Thymus (tissue), 11 donors: ENCODE measurements around the gene NUP98. TPM values are rescaled to one million over a fixed set of nuclear protein-coding genes. Genes with fewer than 3 reads are reported as not detected.

Experiments
- DNase-seq, 9 donors: peaks; one replicate each; pipeline ENCODE4 v3.0.0-alpha.2; 2013; ENCODE audit warnings: low spot score in 9 of 9, low read depth in 6 of 9, missing footprints in 1 of 9
- H3K27ac ChIP-seq, 2 donors: one replicate each; pipeline ENCODE4 v1.5.1; 2013; ENCODE audit warnings: control low read depth in 1 of 2, low read depth in 1 of 2, low read length in 1 of 2, mild to moderate bottlenecking in 1 of 2, moderate library complexity in 1 of 2
- H3K27me3 ChIP-seq, 2 donors: one replicate each; pipeline ENCODE4 v1.5.1; 2013; ENCODE audit warnings: low read length in 1 of 2; ENCODE audit not compliant: control insufficient read depth in 2 of 2, insufficient read depth in 1 of 2
- H3K36me3 ChIP-seq, 2 donors: one replicate each; pipeline ENCODE4 v1.5.1; 2013; ENCODE audit warnings: low read length in 1 of 2, mild to moderate bottlenecking in 1 of 2, moderate library complexity in 1 of 2; ENCODE audit not compliant: control insufficient read depth in 2 of 2, insufficient read depth in 2 of 2
- H3K4me1 ChIP-seq, 2 donors: one replicate each; pipeline ENCODE4 v1.5.1; 2013; ENCODE audit warnings: low read length in 2 of 2; ENCODE audit not compliant: control insufficient read depth in 2 of 2, insufficient read depth in 2 of 2
- H3K4me3 ChIP-seq, 2 donors: one replicate each; pipeline ENCODE4 v1.5.1; 2013; ENCODE audit warnings: low read length in 2 of 2, control low read depth in 1 of 2, mild to moderate bottlenecking in 1 of 2
- H3K9me3 ChIP-seq, 2 donors: one replicate each; pipeline ENCODE4 v1.5.1; 2013; ENCODE audit warnings: low read length in 1 of 2, mild to moderate bottlenecking in 1 of 2; ENCODE audit not compliant: control insufficient read depth in 2 of 2, insufficient read depth in 1 of 2
- WGBS: extraction: QIAGEN DNeasy Blood & Tissue Kit; methylation state at CpG from one replicate; pipeline ENCODE4 v1.1.7; 2013; 5-methylcytosine and 5-hydroxymethylcytosine counted together
- polyA plus RNA-seq: library from polyadenylated mRNA; stranded (reverse); fragments of 200-250 nt; gene quantifications from one replicate; pipeline ENCODE4 v1.2.3, GENCODE V29; 2013
- total RNA-seq: library from RNA; stranded (reverse); fragments of 120-200 nt; gene quantifications from one replicate; pipeline ENCODE4 v1.2.4, GENCODE V29; 2013
- donor health status: healthy.

The NUP98 gene
- total and polyA plus RNA-seq, 2 donors: 23.0 to 59.0 TPM

DNA sequence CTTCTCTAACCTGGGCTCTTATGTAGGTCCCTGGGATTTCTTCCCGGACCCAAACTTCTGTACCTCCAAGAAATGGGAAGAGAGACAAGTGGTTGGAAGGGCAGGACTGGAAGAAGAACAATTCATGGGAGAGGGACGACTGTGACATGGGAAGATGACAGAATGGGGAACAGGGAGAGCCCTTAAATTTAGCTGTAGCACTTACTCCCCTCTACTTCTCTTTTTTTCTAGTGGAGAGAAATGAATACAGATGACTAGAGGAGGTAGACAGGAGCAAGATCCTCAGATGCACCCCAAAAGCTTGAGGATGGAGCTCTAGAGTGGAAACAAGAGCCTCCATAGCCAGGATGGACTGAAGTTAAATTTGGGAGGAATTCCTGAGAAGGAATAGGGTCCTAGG, 41.1 kb upstream of the NUP98 start:
- Histone ChIP-seq H3K27ac (peak overlapping the region; percentile 47 to 98), H3K4me3 (peak overlapping the region; percentile 70 to 97), H3K9me3 (no peaks in the 10 kb centered on the region), H3K4me1 (peaks cover 48 to 76% of the 10 kb centered on the region in 2 donors), H3K36me3 (peaks cover 10 to 30% of the 10 kb centered on the region in 2 donors), H3K27me3 (no peaks in the 10 kb centered on the region)
- WGBS: 45% methylated on average over 2 of the region's 2 CpGs
- no peak for DNase-seq

DNA sequence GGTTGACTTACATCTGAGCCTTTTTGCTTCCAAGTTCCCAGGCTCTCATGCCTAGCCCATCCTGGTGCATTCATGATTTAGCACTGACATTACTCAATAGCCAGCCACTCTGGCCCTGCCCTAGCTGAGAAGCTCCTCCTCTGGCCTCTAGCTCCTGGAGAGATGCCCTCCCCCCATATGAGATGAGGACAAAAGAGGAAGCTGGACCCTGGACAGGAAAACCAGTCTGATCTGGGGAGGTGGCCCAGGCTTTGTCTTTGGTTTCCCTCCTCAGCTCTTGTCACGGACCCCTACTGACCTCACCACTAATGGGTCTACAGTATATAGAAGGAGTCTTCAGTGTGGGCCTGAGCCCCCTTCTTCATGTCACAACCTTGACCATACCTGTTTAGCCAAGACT, 40.4 kb upstream of the NUP98 start:
- H3K27ac ChIP-seq: peak overlapping the region; percentile 50 to 52
- H3K27me3 ChIP-seq: no peaks in the 10 kb centered on the region
- H3K36me3 ChIP-seq: peaks cover 10 to 33% of the 10 kb centered on the region in 2 donors
- no peak overlapping the region for H3K4me3 ChIP-seq
- H3K9me3 ChIP-seq: no peaks in the 10 kb centered on the region
- no peak for DNase-seq
- H3K4me1 ChIP-seq: peaks cover 48 to 83% of the 10 kb centered on the region in 2 donors
- WGBS: 80% methylated on average over 1 of the region's 1 CpG

DNA sequence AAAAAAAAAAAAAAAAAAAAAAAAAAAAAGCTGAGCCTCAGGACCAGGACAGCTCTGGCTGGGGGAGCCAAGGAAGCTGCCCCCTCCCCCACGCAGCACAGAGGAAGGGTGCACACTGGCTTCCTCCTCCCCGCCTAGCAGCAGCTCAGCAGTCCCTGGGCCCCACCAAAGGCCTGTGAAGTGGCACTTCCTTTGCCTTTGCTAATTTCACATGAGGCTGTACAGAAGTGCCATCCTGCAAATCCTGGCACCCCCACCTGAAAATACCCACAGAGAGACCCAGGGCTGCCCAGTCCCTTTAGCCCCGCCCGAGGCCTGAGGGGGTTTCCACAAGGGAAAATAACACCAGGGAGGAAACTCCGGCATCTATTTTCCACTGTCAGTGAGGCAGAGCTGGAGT, 39.5 kb upstream of the NUP98 start:
- WGBS: 37% methylated on average over 5 of the region's 5 CpGs
- H3K9me3 ChIP-seq: no peaks in the 10 kb centered on the region
- peak overlapping the region; percentile 50 to 53 for H3K27ac ChIP-seq
- H3K4me1 ChIP-seq: peaks cover 46 to 85% of the 10 kb centered on the region in 2 donors
- DNase-seq: peak in 4 of 9 donors; percentile 54 to 77 (median 58)
- peak overlapping the region in 1 of 2 donors; percentile 23 for H3K4me3 ChIP-seq
- peaks cover 11 to 33% of the 10 kb centered on the region in 2 donors for H3K36me3 ChIP-seq
- no peaks in the 10 kb centered on the region for H3K27me3 ChIP-seq

DNA sequence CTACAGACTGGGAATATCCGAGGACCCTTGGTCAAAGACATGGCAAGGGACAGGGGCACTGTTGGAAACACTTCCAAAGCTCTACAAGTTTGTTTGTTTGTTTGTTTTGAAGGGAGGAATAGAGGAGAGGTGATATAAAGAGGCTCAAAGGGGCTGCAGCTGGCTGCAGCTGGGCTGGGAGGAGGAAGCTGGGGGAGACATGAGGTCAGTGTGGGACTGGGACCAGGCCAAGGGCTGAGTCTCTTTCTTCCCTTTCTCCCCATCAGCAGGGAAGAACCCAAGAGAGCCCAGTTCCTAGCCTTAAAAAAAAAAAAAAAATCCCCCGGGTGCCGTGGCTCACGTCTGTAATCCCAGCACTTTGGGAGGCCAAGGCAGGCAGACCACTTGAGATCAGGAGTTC, 38.4 kb upstream of the NUP98 start:
- H3K4me3 ChIP-seq: no peak overlapping the region

DNA sequence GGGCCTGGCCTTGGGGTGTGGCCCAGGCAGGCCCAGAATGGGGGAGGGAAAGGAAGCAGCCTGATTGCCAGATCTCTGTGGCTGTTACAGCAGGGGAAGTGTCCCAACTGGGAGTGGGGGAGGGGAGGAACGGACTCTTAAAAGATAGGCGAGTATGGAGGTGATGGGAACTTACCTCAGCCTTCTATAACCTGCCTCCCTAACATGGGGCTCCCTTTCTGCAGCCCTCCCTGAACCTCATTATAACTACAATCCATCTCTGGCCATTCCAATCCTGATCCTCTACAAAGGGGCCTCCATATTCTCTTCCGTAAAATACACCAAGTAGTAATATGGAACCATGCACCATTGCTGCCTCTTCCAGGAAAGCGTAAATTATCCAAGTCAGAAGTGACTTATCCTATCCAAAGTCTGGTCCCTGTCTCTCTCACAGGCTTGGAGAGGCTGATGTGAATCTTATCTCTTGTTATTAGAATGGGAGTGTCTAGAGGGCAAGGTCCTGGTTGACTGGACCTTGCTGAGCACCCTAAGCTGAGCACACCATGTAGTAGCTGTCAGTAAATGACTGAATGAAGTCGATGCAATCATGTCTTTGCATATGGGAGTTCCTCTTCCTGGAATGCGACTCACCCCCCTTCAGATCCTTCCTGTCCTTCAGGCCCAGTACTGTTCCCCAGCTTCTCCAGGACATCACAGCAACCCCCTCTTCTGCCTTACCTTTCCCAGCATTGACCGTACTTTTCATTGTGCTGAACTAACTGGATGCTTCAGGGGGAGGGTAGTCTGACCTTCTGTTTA, 37.5 kb upstream of the NUP98 start:
- H3K36me3 ChIP-seq: peaks cover 31 to 53% of the 10 kb centered on the region in 2 donors
- 55% methylated on average over 7 of the region's 7 CpGs for WGBS
- no peak overlapping the region for H3K27ac ChIP-seq
- peaks cover 41 to 86% of the 10 kb centered on the region in 2 donors for H3K4me1 ChIP-seq
- peak in 1 of 9 donors; percentile 47 for DNase-seq
- H3K27me3 ChIP-seq: no peaks in the 10 kb centered on the region
- H3K9me3 ChIP-seq: no peaks in the 10 kb centered on the region
- H3K4me3 ChIP-seq: no peak overlapping the region

More for the DNA sequence above, 38.4 kb upstream of the NUP98 start:
- H3K27ac ChIP-seq: no peak overlapping the region
- H3K36me3 ChIP-seq: peaks cover 22 to 44% of the 10 kb centered on the region in 2 donors
- no peaks in the 10 kb centered on the region for H3K9me3 ChIP-seq
- H3K27me3 ChIP-seq: no peaks in the 10 kb centered on the region
- WGBS: 88% methylated on average over 4 of the region's 4 CpGs
- peaks cover 44 to 88% of the 10 kb centered on the region in 2 donors for H3K4me1 ChIP-seq
- DNase-seq: no peak

DNA sequence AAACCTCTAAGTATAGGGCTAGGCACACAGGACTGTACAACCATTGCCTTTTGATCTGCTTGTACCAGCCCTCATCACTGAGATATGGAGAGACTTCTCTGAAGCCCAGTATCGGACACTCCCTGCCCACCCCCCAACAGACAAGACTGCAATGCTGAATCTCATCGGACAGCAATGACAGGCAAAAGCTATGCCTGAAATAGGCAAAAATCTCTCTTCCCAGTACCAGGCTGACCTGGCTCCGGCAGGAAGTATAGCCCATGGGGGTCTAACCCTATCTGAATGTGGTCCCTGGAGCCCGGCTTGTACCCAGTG, 37.0 kb upstream of the NUP98 start:
- 55% methylated on average over 4 of the region's 4 CpGs for whole genome bisulfite sequencing
- Histone ChIP-seq H3K27me3 (no peaks in the 10 kb centered on the region), H3K36me3 (peaks cover 34 to 58% of the 10 kb centered on the region in 2 donors), H3K9me3 (no peaks in the 10 kb centered on the region), H3K4me3 (no peak overlapping the region), H3K4me1 (peaks cover 41 to 80% of the 10 kb centered on the region in 2 donors), H3K27ac (peak overlapping the region in 1 of 2 donors; percentile 8)
- no peak for DNase-seq

DNA sequence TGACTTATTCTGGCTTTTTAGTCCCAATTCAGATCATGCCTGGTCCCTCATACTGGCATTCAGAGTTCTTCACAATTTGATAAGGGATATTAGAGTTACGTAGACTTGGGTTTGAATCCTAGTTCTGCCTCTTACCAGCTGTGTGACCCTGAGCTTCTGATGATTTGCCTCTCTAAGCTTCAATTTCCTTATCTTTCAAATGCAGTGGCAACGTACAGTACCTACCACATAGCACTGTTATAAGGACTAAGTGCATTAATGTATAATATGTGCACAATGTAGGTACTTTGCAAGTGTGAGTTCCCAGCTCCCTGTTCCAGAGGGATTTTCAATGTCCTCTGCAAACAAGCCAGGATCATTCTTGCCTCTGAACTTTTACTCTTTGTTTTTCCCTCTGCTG, 36.1 kb upstream of the NUP98 start:
- no peak overlapping the region for H3K27ac ChIP-seq
- no peak for DNase-seq
- peaks cover 35 to 72% of the 10 kb centered on the region in 2 donors for H3K4me1 ChIP-seq
- H3K27me3 ChIP-seq: no peaks in the 10 kb centered on the region
- no peaks in the 10 kb centered on the region for H3K9me3 ChIP-seq
- 88% methylated on average over 2 of the region's 2 CpGs for WGBS
- no peak overlapping the region for H3K4me3 ChIP-seq
- peaks cover 34 to 58% of the 10 kb centered on the region in 2 donors for H3K36me3 ChIP-seq

DNA sequence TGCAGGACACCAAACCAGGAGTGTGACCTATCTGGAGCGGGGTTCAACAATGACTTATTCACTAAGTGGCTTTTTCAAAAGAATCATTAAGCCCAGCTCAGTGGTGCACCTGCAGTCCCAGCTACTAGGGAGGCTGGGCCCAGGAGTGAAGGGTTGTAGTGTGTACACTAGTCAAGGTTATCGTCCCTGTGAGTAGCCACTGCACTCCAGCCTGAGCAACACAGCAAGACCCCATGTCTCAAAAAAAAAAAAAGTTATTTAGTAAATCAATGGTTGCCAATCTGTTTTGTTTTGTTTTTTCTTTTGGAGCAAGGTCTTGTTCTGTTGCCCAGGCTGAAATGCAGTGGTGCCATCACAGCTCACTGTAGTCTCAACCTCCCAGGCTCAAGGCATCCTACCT, 35.5 kb upstream of the NUP98 start:
- Histone ChIP-seq H3K36me3 (peaks cover 37 to 59% of the 10 kb centered on the region in 2 donors), H3K4me3 (no peak overlapping the region), H3K4me1 (peaks cover 29 to 66% of the 10 kb centered on the region in 2 donors), H3K27ac (peak overlapping the region in 1 of 2 donors; percentile 30), H3K27me3 (no peaks in the 10 kb centered on the region), H3K9me3 (no peaks in the 10 kb centered on the region)
- no peak for DNase-seq
- 97% methylated on average over 2 of the region's 2 CpGs for WGBS

DNA sequence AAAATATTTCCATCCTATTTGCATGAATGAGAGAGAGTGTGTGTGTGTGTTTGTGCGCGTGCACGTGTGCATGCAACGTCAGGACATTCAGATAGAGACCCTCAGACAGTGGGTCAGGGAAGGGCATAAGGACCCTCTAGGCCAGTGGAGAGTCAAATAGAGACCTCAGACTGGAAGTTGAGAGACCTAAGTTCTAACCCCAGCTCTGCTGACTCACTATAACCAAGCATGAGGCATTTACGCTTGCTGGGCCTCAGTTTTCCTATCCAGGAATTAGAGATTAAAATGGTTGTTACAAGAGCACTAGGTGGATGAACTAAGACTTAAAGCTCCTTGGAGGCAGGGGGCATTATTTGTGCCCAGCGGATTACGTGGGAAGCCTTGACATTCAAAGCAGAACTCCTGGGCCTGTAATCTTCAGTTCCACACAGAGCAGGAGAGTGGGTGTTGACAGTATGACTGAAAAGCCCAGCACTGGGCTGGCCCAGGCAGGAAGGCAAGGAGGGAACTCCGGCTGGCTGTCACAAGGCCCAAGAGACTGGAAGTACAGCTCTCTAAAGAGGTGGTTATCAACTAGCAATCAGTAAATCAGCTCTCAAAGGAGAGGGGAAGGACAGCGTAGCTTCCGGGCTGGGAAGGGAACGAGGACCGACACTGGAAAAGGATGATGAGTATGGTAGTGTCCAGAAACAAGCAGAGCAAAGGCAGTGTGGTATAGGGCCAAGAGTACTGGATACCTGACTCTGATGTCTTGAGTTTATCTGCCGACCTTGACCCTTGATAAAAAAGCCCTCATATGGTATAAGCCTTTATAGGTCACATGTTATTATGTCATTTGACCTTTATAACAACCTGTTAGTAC, 34.3 kb upstream of the NUP98 start:
- no peak overlapping the region for H3K27ac ChIP-seq
- WGBS: 89% methylated on average over 13 of the region's 13 CpGs

More for the DNA sequence above, 34.3 kb upstream of the NUP98 start:
- H3K4me1 ChIP-seq: peaks cover 18 to 54% of the 10 kb centered on the region in 2 donors
- H3K4me3 ChIP-seq: no peak overlapping the region
- DNase-seq: no peak
- H3K9me3 ChIP-seq: no peaks in the 10 kb centered on the region
- no peaks in the 10 kb centered on the region for H3K27me3 ChIP-seq
- H3K36me3 ChIP-seq: peaks cover 47 to 71% of the 10 kb centered on the region in 2 donors
